ENCODE data around the gene CENPA. TPM values are rescaled to one million over a fixed set of nuclear protein-coding genes. Genes with fewer than 3 reads are reported as not detected.

The CENPA gene
- total RNA-seq, 1 donor from 2014 or later, result 4.7 TPM

- Mint-ChIP-seq H3K36me3 (ENCODE audit: unreplicated experiment) (no peaks in the 10 kb centered on the region), H3K27ac (ENCODE audit: unreplicated experiment) (peak overlapping the region; percentile 4), H3K4me1 (ENCODE audit: low read depth, unreplicated experiment) (peaks cover 12% of the 10 kb centered on the region), H3K27me3 (ENCODE audit: unreplicated experiment) (peaks cover 5% of the 10 kb centered on the region), H3K9me3 (ENCODE audit: unreplicated experiment) (peaks cover 1% of the 10 kb centered on the region), H3K4me3 (ENCODE audit: unreplicated experiment) (no peak overlapping the region)
- no peak for TF ChIP-seq CTCF (IDR thresholded peaks at IDR 0.05; ENCODE audit: partially characterized antibody, unreplicated experiment)
- no peak for DNase-seq
Observed at GRCh38 chr2:26772064-26773001, 13.5 kb upstream of the CENPA start.

- no peaks in the 10 kb centered on the region for H3K36me3 Mint-ChIP-seq (ENCODE audit: unreplicated experiment)
- H3K27me3 Mint-ChIP-seq (ENCODE audit: unreplicated experiment), result peaks cover 4% of the 10 kb centered on the region
- no peak for DNase-seq
- no peak for TF ChIP-seq CTCF (IDR thresholded peaks at IDR 0.05; ENCODE audit: partially characterized antibody, unreplicated experiment)
- H3K4me1 Mint-ChIP-seq (ENCODE audit: low read depth, unreplicated experiment), result peaks cover 12% of the 10 kb centered on the region
- no peak overlapping the region for H3K4me3 Mint-ChIP-seq (ENCODE audit: unreplicated experiment)
- peaks cover 1% of the 10 kb centered on the region for H3K9me3 Mint-ChIP-seq (ENCODE audit: unreplicated experiment)
- no peak overlapping the region for H3K27ac Mint-ChIP-seq (ENCODE audit: unreplicated experiment)
Observed at GRCh38 chr2:26776195-26776800, 9.6 kb upstream of the CENPA start.

- Mint-ChIP-seq H3K4me3 (ENCODE audit: unreplicated experiment) (no peak overlapping the region), H3K9me3 (ENCODE audit: unreplicated experiment) (peaks cover 1% of the 10 kb centered on the region), H3K36me3 (ENCODE audit: unreplicated experiment) (no peaks in the 10 kb centered on the region), H3K4me1 (ENCODE audit: low read depth, unreplicated experiment) (no peaks in the 10 kb centered on the region), H3K27me3 (ENCODE audit: unreplicated experiment) (no peaks in the 10 kb centered on the region), H3K27ac (ENCODE audit: unreplicated experiment) (no peak overlapping the region)
- no peak for DNase-seq
- TF ChIP-seq CTCF (IDR thresholded peaks at IDR 0.05; ENCODE audit: partially characterized antibody, unreplicated experiment), result no peak
Observed at GRCh38 chr2:26778098-26778497, 7.8 kb upstream of the CENPA start.

- no peaks in the 10 kb centered on the region for H3K36me3 Mint-ChIP-seq (ENCODE audit: unreplicated experiment)
- peaks cover 1% of the 10 kb centered on the region for H3K9me3 Mint-ChIP-seq (ENCODE audit: unreplicated experiment)
- H3K27ac Mint-ChIP-seq (ENCODE audit: unreplicated experiment), result no peak overlapping the region
- no peaks in the 10 kb centered on the region for H3K4me1 Mint-ChIP-seq (ENCODE audit: low read depth, unreplicated experiment)
- no peak overlapping the region for H3K4me3 Mint-ChIP-seq (ENCODE audit: unreplicated experiment)
- no peaks in the 10 kb centered on the region for H3K27me3 Mint-ChIP-seq (ENCODE audit: unreplicated experiment)
- TF ChIP-seq CTCF (IDR thresholded peaks at IDR 0.05; ENCODE audit: partially characterized antibody, unreplicated experiment), result no peak
- DNase-seq, result no peak
Observed at GRCh38 chr2:26778507-26778906, 7.3 kb upstream of the CENPA start.

Data from glutamatergic neuron (in vitro differentiated cells).